GM12878 (cell line): ENCODE measurements around the gene OSBPL2. TPM values are rescaled to one million over a fixed set of nuclear protein-coding genes. Genes with fewer than 3 reads are reported as not detected.

Experiments
- ATAC-seq: fragments of 200-7000 bp; cut with Tn5 transposase; 3 replicates; pipeline ENCODE4 v1.9.1; 2020; ENCODE audit warnings: mild to moderate bottlenecking, moderate library complexity
- BruUV-seq: library from RNA; stranded (reverse); fragments of 400-500 nt; replicated peaks from 2 replicates; lab custom pipeline; 2021; lab: Mats Ljungman, UMichigan
- CTCF ChIA-PET: fragments of 300-600 bp; sonication (Branson Sonifier 250); formaldehyde crosslinking; extraction: SDS; loops from one replicate; lab custom pipeline; 2021; ENCODE audit warnings: inconsistent platforms; lab: Yijun Ruan, JAX
- POLR2A ChIA-PET: fragments of 350-600 bp; formaldehyde crosslinking; extraction: SDS; loops from one replicate; lab custom pipeline; 2021; ENCODE audit warnings: inconsistent platforms; lab: Charles Lee
- RAD21 ChIA-PET: fragments of 300-600 bp; sonication (Branson Sonifier 250); formaldehyde crosslinking; loops from one replicate; lab custom pipeline; 2023; ENCODE audit warnings: antibody characterized with exemption; ENCODE audit not compliant: unreplicated experiment; lab: Charles Lee
- SMC1A ChIA-PET: fragments of 300-600 bp; sonication (Branson Sonifier 250); formaldehyde crosslinking; loops from one replicate; lab custom pipeline; 2023; ENCODE audit not compliant: unreplicated experiment, uncharacterized antibody; lab: Charles Lee
- DNase-seq: peaks from one replicate; pipeline ENCODE4 v3.0.0-alpha.2; 2011; ENCODE audit warnings: low read depth, low spot score
- FAIRE-seq: peaks from 3 replicates; lab custom pipeline; 2011; peaks lifted over from hg19 to GRCh38; lab: Jason Lieb, UNC
- H2AFZ ChIP-seq: 2 replicates; pipeline ENCODE4 v1.6.0; 2011; ENCODE audit warnings: low read depth, low read length, control low read depth; ENCODE audit not compliant: control insufficient read depth
- H3K27ac ChIP-seq: 2 replicates; pipeline ENCODE4 v1.5.1; 2011; ENCODE audit warnings: control low read depth; ENCODE audit not compliant: control insufficient read depth, insufficient read depth
- H3K27me3 ChIP-seq, 2 experiments: replicated peaks in 1 of 2; 2 replicates each; pipeline versions ENCODE4 v1.6.0 to v1.6.1; 2011; ENCODE audit warnings: low read length in 1 of 2; ENCODE audit not compliant: control insufficient read depth in 2 of 2, insufficient read depth in 2 of 2
- H3K36me3 ChIP-seq, 2 experiments: 2 replicates each; pipeline ENCODE4 v1.5.1; 2011; ENCODE audit warnings: low read length in 1 of 2; ENCODE audit not compliant: control insufficient read depth in 2 of 2, insufficient read depth in 2 of 2
- H3K4me1 ChIP-seq: 2 replicates; pipeline ENCODE4 v1.6.1; 2011; ENCODE audit warnings: mild to moderate bottlenecking, low read length, moderate library complexity, mixed read lengths; ENCODE audit not compliant: control insufficient read depth, insufficient read depth
- H3K4me2 ChIP-seq: 2 replicates; pipeline ENCODE4 v1.6.0; 2011; ENCODE audit warnings: control low read depth; ENCODE audit not compliant: control insufficient read depth, insufficient read depth
- H3K4me3 ChIP-seq: fragments of 200-600 bp; sonication (generic); 2 replicates; pipeline ENCODE4 v1.5.1; 2016
- H3K79me2 ChIP-seq: 2 replicates; pipeline ENCODE4 v1.6.0; 2011; ENCODE audit warnings: low read length; ENCODE audit not compliant: control insufficient read depth, insufficient read depth
- H3K9ac ChIP-seq: 2 replicates; pipeline ENCODE4 v1.8.0; 2011; ENCODE audit warnings: low read length, control low read depth, mixed read lengths; ENCODE audit not compliant: control insufficient read depth, insufficient read depth
- H3K9me3 ChIP-seq: replicated peaks from 3 replicates; pipeline ENCODE4 v1.5.1; 2011; ENCODE audit warnings: mild to moderate bottlenecking, low read length; ENCODE audit not compliant: control insufficient read depth, insufficient read depth
- H4K20me1 ChIP-seq: 2 replicates; pipeline ENCODE4 v1.6.0; 2011; ENCODE audit not compliant: control insufficient read depth, insufficient read depth
- BHLHE40 ChIP-seq, 2 experiments: fragments of 450-650 bp in 1 of 2; IDR thresholded peaks; 2 replicates each; pipeline ENCODE4 v1.6.1; 2011 to 2017; ENCODE audit warnings: low read depth in 2 of 2, borderline replicate concordance in 1 of 2, improper control_type of control experiment in 1 of 2, low read length in 1 of 2, mild to moderate bottlenecking in 1 of 2
- CEBPZ ChIP-seq: fragments of 150-350 bp; IDR thresholded peaks from 2 replicates; pipeline ENCODE4 v1.6.1; 2016; ENCODE audit warnings: low read depth, low read length
- CTCF ChIP-seq, 3 experiments: IDR thresholded peaks in 2 of 3; conservative IDR thresholded peaks in 1 of 3; 2 replicates each; pipeline ENCODE4 v1.5.1; 2011; ENCODE audit warnings: low read depth in 3 of 3, low read length in 3 of 3, mild to moderate bottlenecking in 3 of 3, control low read depth in 2 of 3, moderate library complexity in 2 of 3, inconsistent platforms in 1 of 3, mixed read lengths in 1 of 3; ENCODE audit not compliant: control insufficient read depth in 2 of 3, insufficient read depth in 1 of 3; ENCODE audit errors: extremely low read depth in 1 of 3
- IRF5 ChIP-seq: fragments of 450-650 bp; IDR thresholded peaks from 2 replicates; pipeline ENCODE4 v1.6.1; 2017; ENCODE audit warnings: borderline replicate concordance
- MTA3 ChIP-seq: IDR thresholded peaks from 2 replicates; pipeline ENCODE4 v1.6.1; 2012; ENCODE audit warnings: low read length, inconsistent platforms, borderline replicate concordance
- MYB ChIP-seq: fragments of 150-350 bp; IDR thresholded peaks from 2 replicates; pipeline ENCODE4 v1.6.1; 2014; ENCODE audit warnings: mild to moderate bottlenecking, low read depth, low read length, borderline replicate concordance
- POLR2AphosphoS2 ChIP-seq: IDR thresholded peaks from 2 replicates; pipeline ENCODE4 v1.6.1; 2011; ENCODE audit warnings: low read depth, mild to moderate bottlenecking, low read length, improper control_type of control experiment, moderate library complexity
- SMARCA5 ChIP-seq: fragments of 450-650 bp; IDR thresholded peaks from 2 replicates; pipeline ENCODE4 v1.6.1; 2017; ENCODE audit warnings: mild to moderate bottlenecking
- STAT1 ChIP-seq: fragments of 450-650 bp; conservative IDR thresholded peaks from 2 replicates; pipeline ENCODE4 v1.6.1; 2014; ENCODE audit warnings: antibody characterized with exemption, mild to moderate bottlenecking
- USF1 ChIP-seq: IDR thresholded peaks from 2 replicates; pipeline ENCODE4 v1.6.1; 2011; ENCODE audit warnings: borderline replicate concordance, low read depth, mild to moderate bottlenecking, moderate library complexity, mixed read lengths, low read length; ENCODE audit not compliant: insufficient read depth; ENCODE audit errors: extremely low read length
- WGBS: methylation state at CpG from one replicate; pipeline ENCODE4 v1.1.6; 2016; ENCODE audit warnings: low lambda C conversion rate; ENCODE audit not compliant: insufficient replicate concordance, insufficient coverage; ENCODE audit errors: missing lambda C conversion rate; 5-methylcytosine and 5-hydroxymethylcytosine counted together
- in situ Hi-C: fragments of 300-500 bp; cut with MboI; formaldehyde crosslinking; loops from 9 replicates; pipeline ENCODE4 v1.14.3; 2018; ENCODE audit warnings: mixed read lengths
- intact Hi-C: fragments of 100-400 bp; cut with micrococcal nuclease; formaldehyde crosslinking; loops from one replicate; pipeline ENCODE4 v1.14.2; 2022; ENCODE audit not compliant: unreplicated experiment
- polyA plus RNA-seq, 11 experiments: library from polyadenylated mRNA; depleted of rRNA in 4 of 11; unstranded in 6 of 11; stranded (reverse) in 5 of 11; fragments of >200 nt; fragmentation: Nextera tagmentation in 4 of 11; fragmentation: Illumina TruSeq in 1 of 11; extraction: Ambion mirVana in 4 of 11; extraction: Trizol in 1 of 11; gene quantifications; 1 replicate in 1 of 11; 2 replicates in 10 of 11; pipeline versions ENCODE4 v1.2.1 to v1.2.3, GENCODE V29; 2011 to 2016; ENCODE audit warnings: inconsistent platforms in 2 of 11, missing spikeins in 2 of 11, low read depth in 1 of 11
- total RNA-seq, 4 experiments: library from RNA; depleted of rRNA in 3 of 4; stranded (reverse); fragments of >200 nt in 3 of 4; fragmentation: Illumina TruSeq in 1 of 4; extraction: Trizol in 1 of 4; gene quantifications; 2 replicates each; pipeline versions ENCODE4 v1.2.1 to v1.2.3, GENCODE V29; 2013 to 2021

The OSBPL2 gene
- total and polyA plus RNA-seq, 10 of the 15 experiments (the other 5 are each of a cell fraction or from before 2014, with no cell fraction given) = 2.8 to 22.3 (median 14.7) TPM

GRCh38 chr20:62248890-62249560 lies 10.7 kb downstream of the OSBPL2 start:
- 17% methylated on average over 6 of the region's 6 CpGs for WGBS
- ATAC-seq = no peak; the same call in 2 of the 3 replicates
- POLR2A ChIA-PET = no interaction called here
- H4K20me1 ChIP-seq = no peaks in the 10 kb centered on the region
- RAD21 ChIA-PET = no interaction called here
- no peaks in the 10 kb centered on the region for H3K9me3 ChIP-seq
- SMC1A ChIA-PET = no interaction called here
- peaks cover 5% of the 10 kb centered on the region for H3K79me2 ChIP-seq
- no TSS peak for BruUV-seq
- H3K36me3 ChIP-seq = no peaks in the 10 kb centered on the region; a peak in 2 of 4 replicates
- CTCF ChIA-PET = no interaction called here
- no peak overlapping the region for H3K4me3 ChIP-seq
- H2AFZ ChIP-seq = no peak overlapping the region
- H3K4me1 ChIP-seq = no peaks in the 10 kb centered on the region
- no peak overlapping the region for H3K9ac ChIP-seq
- no peak overlapping the region for H3K27ac ChIP-seq
- no peak for DNase-seq
- intact Hi-C loops (no loop called here), in situ Hi-C loops (no loop called here)
- FAIRE-seq = no peak
- no peak overlapping the region for H3K4me2 ChIP-seq
- no peaks in the 10 kb centered on the region for H3K27me3 ChIP-seq
- TF ChIP-seq CEBPZ (no peak), STAT1 (no peak), MTA3 (no peak), CTCF (IDR thresholded peaks at IDR 0.05 in 2 of 3, conservative IDR thresholded peaks at IDR 0.05 in 1 of 3; ENCODE audit: control insufficient read depth in 2 of 3, extremely low read depth in 1 of 3, insufficient read depth in 1 of 3, low read depth in 3 of 3, low read length in 3 of 3) (no peak), BHLHE40 (IDR thresholded peaks at IDR 0.05; ENCODE audit: borderline replicate concordance in 1 of 2, low read depth in 2 of 2, low read length in 1 of 2) (no peak), MYB (no peak), POLR2AphosphoS2 (no peak), USF1 (no peak), SMARCA5 (no peak), IRF5 (no peak)
